Stimulated activated CD4-positive, alpha-beta T cell treated with anti-CD3 and anti-CD28 coated beads, TNF-alpha, amount 100 ng/mL, for 4 hours (primary cell): ENCODE measurements around the gene CTBP1.

Experiments
- DNase-seq, 3 experiments: peaks; one replicate each; pipeline ENCODE4 v3.0.0-alpha.2; 2020; ENCODE audit warnings: low read depth in 3 of 3

The CTBP1 gene

GRCh38 chr4:1210971-1211370 is 38.0 kb downstream of the CTBP1 start:
- DNase-seq: no peak

GRCh38 chr4:1210241-1210841 is 38.6 kb downstream of the CTBP1 start:
- no peak for DNase-seq

GRCh38 chr4:1209821-1210220 is 39.1 kb downstream of the CTBP1 start:
- no peak for DNase-seq

GRCh38 chr4:1208970-1209704 is 39.8 kb downstream of the CTBP1 start:
- DNase-seq: no peak

GRCh38 chr4:1208266-1208961 is 40.5 kb downstream of the CTBP1 start:
- DNase-seq: no peak

GRCh38 chr4:1207603-1208265 is 41.2 kb downstream of the CTBP1 start:
- no peak for DNase-seq

GRCh38 chr4:1207157-1207470 is 41.8 kb downstream of the CTBP1 start:
- no peak for DNase-seq

GRCh38 chr4:1206299-1207156 is 42.4 kb downstream of the CTBP1 start:
- no peak for DNase-seq

- DNase-seq: no peak
These were observed 43.2 kb downstream of the CTBP1 start for GRCh38 chr4:1205586-1206298.

GRCh38 chr4:1204828-1205585 is 43.9 kb downstream of the CTBP1 start:
- no peak for DNase-seq

- no peak for DNase-seq
These were observed 44.6 kb downstream of the CTBP1 start for GRCh38 chr4:1204286-1204827.

GRCh38 chr4:1203026-1203616 is 45.8 kb downstream of the CTBP1 start:
- no peak for DNase-seq

GRCh38 chr4:1202526-1203011 is 46.4 kb downstream of the CTBP1 start:
- DNase-seq: no peak

GRCh38 chr4:1201851-1202525 is 46.9 kb downstream of the CTBP1 start:
- DNase-seq: peak; percentile 37 to 53 (median 48)

GRCh38 chr4:1200425-1201035 is 48.4 kb downstream of the CTBP1 start:
- DNase-seq: no peak

- no peak for DNase-seq
These were observed 49.2 kb downstream of the CTBP1 start for GRCh38 chr4:1199556-1200331.

GRCh38 chr4:1198098-1198844 is 50.7 kb downstream of the CTBP1 start:
- no peak for DNase-seq
